NCI-H2196 treated with DMSO at 0.1 percent for 48 hours (cell line): ENCODE data around the gene CDC123.
"Not testable (repeated sequence)": the region's sequence is repeated elsewhere in the genome, so short reads cannot be mapped to it uniquely, and the experiment has no call there.

Source experiments
- DNase-seq: peaks from one replicate; lab custom pipeline; 2025; ENCODE audit not compliant: unreplicated experiment; lab: John Stamatoyannopoulos, UW

The CDC123 gene

DNA sequence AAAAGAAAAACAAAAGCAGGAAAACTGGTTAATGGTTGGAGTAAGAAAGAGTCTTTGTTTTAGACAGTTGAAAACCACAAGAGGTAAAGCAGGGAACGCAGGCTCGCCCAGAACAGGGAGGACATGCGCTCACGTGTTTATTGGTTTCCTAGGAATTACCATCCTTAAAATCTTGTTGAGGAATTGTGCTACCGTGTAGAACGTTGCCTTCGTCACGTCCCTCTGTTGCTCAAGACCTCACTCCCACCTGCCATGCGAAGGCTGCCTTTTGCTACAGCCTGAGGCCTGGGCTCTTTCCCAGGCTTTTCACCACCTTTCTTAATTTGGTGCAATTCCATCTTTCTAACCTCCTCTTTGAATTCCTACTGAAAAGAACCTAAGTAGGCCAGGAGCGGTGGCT, 91.8 kb downstream of the CDC123 start:
- DNase-seq, result no peak

DNA sequence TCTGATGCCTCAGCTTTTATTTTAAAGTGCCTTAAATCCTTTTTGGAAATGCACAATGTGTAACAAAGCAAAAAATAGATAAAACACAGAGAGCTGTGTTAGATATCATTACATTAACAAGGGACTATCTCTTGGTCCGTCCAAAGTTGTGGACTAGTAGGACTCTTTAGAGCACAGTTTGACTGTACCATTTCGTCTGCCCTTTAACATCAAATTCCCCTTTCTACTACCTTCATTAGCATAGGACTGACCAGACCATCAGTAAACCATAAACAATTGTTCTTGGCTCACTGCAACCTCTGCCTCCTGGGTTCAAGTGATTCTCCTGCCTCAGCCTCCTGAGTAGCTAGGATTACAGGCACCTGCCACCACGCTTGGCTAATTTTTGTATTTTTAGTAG, 101.8 kb downstream of the CDC123 start:
- not testable (repeated sequence) for DNase-seq

DNA sequence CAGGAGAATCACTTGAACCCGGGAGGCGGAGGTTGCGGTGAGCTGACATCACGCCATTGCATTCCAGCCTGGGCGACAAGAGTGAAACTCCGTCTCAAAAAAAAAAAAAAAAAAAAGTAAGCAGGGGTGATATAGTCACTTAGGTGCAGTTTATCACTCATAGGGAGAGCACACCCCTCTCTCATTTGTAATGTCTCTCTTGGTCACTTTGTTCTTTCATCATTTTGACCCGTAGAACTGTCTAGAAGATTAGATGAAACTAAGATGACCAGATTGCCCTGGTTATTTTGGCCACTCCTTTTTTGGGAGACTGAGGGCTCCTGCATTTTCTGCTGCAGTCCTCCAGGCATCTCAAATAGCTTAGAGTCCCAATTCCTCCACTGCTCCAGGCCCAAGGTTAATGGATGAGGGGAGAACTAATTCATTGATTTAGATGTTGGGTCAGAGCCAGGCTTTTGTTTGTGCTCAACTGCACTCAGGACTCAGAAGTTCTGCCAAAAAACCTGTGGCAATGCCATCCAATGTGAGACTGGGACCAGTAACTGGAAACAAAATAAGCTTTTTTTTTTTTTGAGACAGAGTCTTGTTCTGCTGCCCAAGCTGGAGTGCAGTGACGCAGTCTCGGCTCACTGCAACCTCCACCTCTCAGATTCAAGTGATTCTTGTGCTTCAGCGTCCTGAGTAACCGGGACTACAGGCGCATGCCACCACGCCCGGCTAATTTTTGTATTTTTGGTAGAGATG, 103.4 kb downstream of the CDC123 start:
- DNase-seq, result no peak
